HG03039 (cell line): ENCODE results near the gene KLHL1.
A peak's percentile ranks its signal among the peaks of the same experiment; 100 is the strongest.

ENCODE experiments used
- ATAC-seq: cut with Tn5 transposase; IDR thresholded peaks from one replicate; pipeline ENCODE4 v1.9.1; 2021; ENCODE audit warnings: mild to moderate bottlenecking, moderate library complexity; ENCODE audit not compliant: unreplicated experiment

KLHL1 gene

DNA sequence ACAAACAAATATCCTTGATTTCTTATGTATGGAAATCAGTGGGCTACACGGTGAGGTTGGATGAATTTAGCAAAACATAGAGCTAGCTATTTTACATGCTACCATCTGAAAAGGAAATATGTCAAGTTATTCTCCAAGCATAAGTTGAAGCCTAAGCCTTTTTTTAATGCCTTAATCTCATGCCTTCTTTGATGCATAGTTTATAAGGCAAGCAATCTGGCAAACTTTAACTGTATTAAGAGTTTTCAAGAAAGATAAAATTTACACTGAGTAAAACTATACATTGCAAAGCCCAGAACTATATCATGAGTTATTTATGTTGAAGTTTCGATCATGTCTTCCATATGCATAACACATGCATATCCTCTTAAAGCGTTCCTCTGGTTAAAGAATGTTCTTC lies 85.6 kb downstream of the KLHL1 start:
- ATAC-seq: no peak

DNA sequence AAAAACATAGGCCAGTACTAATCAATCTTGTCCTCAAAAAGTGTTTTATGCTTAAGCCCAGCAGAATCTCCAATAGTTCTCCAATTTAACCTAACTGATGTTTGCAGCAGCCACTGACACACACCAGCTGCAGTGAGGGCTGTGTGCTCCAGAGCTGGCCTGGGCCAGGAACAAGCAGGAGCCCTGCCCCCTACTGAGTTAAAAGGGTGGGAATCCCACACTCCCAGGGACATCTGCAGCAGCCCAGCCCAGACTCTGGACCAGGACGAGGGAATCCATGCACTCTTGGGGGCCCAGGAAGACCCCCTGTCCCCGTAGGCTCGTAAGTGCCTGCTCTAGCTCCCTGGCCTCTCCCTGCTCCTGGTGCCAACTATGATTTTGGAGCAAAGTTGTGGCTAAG lies 92.1 kb downstream of the KLHL1 start:
- no peak for ATAC-seq

DNA sequence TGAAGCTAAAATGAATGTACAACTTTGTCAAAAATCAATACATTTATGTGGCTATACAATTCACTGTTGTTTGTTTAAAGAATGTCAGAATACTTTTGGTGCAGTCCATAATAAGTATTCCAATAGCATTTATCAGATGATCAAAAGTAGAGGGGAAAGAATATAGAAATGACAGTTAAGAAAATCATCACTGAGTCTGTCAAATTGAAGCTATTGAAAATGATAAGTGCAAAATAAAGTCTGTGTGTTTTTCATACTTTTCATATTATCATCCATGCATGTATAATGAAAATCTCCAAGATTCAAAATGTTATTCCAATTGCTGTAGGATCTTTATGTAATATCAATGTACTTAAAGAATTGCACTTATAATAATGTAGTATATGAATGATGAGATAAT lies 93.9 kb downstream of the KLHL1 start:
- ATAC-seq: no peak

DNA sequence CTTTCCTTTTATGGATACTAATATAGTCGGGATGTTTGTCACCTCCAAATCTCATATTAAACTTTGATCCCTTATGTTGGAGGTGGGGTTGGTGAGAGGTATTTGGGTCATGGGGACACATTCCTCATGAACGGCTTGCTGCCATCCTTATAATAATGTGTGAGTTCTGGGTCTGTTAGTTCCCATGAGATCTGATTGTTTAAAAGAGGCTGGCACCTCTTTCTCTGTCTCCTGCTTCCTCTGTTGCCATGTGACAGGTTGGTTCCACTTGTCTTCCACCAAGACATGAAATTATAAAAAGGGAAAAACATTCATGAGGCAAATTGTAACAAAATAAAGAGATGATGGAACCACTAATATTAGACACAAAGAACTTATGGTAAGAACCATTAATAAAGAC lies 108.4 kb downstream of the KLHL1 start:
- no peak for ATAC-seq

DNA sequence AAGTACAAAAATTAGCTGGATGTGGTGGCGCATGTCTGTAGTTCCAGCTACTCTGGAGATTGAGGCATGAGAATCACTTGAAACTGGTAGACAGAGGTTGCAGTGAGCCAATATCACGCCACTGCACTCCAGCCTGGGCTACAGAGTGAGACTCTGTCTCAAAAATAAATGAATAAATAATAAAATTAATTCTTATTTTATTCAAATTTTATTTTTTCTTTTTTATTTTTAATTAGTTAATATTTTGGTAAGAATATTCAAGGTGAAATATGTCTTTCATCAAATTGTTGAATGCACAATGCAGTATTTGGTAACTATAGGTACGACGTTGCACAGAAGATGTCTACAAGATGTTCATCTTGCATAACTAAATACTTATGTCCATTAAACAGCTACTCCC lies 111.2 kb downstream of the KLHL1 start:
- no peak for ATAC-seq

DNA sequence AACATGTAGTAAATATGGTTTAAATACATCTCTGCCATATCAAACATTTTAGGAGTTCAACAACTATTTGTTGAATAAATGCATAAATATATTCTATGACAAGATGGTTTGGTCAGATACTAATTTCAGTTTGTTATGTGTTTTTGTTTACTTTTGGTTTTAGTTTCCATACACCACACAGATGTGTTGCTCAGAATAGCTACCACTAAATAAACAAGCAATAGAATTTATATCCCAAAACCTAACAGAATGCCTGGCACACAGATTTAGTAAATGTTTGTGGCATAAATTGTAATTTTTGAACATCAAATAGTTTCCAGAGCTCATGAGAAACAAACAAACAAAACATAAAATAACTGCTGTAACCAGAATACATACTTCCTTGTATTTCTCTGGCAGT lies 127.5 kb downstream of the KLHL1 start:
- no peak for ATAC-seq

DNA sequence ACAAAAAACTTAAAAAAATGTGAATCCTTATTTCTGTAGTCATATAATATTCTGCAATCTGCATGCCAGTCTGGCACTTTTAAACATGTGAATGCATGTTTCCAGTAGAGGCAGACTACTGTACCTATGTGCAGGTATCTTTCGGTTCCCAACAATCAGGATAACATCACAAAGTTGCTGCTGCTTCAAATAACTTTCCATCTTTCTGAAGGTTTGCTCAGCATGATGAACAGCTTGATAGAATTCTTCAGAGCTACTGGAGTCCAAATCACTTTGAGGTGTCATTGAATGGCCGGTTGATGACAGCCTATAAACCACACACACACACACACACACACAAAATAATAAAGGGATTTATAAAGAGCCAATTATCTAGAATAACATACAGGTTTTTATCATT lies 132.8 kb downstream of the KLHL1 start:
- no peak for ATAC-seq

DNA sequence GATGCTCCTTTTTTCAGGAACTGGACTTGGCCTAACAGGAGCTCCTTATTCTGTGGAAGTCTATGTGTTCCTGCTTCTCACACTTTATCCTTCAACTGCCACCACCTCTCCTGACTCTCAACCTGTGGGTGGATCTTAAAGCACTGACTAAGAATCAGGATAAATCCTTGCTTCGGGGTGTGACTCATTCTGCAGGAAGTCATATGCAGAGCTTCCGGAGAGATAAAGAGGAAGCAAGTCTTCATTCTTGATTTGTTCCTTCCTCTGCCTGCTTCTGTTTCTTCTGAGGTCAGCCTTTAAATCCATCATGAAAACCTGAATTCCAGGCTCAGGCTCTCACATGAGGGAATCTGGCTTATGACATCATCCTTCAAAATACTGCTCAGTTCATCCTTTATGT lies 137.7 kb downstream of the KLHL1 start:
- no peak for ATAC-seq

DNA sequence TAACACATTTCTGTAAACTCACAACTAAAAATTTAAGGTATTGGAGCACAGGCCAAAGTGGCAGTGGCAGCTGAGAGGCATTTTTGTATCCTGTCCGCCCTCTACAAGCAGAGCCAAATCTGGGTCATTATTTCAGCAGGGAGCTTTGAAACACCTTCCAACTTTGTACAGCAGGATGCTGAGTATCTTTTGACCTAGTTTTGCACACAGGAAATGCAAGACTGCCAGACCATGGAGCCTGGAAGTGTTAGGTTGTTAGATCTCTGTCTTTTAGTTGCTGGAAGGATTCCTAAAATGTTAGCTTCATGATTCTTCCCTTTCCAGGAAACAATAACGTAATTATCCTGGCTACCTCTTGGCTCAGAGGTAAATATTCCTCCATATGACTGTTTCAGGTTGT lies 149.2 kb downstream of the KLHL1 start:
- no peak for ATAC-seq

DNA sequence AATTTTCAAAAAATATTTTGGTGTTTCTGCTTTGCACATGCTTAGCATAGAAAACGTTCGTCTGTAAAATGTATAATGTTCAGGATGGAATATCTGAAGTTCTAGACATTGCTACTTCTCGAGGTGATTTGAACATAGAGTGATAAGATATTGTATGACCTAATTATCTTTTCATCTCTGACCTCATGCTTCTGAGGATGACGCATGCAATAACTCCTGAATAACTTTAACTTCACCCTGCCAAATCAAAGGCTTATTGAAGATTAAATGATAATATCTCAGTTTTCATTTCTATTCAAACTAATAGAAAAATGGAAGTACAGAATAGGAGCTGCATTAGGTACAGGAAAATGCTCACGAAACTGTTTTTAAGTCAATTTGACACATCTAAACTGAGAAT lies 151.4 kb downstream of the KLHL1 start:
- ATAC-seq: no peak

DNA sequence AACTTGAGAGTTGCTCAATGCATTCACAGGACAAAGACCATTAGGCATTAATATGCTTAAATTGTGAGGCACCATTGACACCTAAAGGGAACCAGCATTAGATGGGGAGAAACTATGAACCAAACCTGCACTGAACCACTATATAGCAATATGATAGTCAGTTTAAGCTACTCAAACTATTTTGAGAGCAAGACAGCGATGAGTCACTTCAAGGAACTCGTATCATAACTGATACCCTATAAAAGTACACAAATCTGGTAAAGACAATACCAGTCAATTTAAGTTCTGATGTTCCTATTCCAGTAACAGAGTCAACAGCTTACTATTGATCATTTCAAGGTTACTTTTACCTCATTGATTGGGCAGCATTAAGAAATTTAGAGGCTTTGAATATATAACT lies 151.9 kb downstream of the KLHL1 start:
- no peak for ATAC-seq

DNA sequence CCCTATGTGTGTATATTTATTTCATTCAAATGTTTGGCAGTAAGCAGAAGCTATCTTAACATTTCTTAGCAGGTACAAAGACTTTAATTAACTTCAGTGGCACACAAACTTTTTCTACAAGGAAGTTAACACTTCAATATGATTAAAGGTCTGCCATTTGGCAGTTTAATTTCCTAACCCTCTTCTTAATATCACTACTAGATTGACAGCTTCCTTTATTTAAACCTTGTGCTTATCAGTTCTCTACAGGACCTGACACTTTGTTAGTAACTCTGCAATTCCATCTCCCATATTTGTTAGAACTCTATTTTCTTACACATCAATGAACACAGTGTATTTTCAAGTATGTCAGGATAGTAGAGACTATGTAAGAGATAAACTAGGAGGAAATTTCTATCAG lies 153.0 kb downstream of the KLHL1 start:
- no peak for ATAC-seq

DNA sequence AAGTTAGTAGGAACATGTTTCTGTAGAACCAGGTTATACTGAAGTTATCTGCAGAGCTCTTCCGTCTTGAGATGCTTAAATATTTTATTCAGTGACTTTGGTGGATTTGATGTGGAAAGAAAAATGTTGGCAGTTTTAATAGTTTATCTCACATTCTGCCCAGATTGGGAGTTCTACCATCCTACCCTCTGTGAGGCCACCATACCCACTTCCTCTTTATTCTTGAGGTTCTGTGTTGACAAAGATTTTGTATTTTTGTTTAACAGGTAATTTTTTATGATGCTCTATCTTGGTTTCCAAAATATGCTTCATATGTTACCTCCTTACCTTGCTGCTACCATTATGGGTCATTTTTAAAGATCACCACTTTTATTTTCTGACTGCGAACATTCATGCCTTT lies 156.8 kb downstream of the KLHL1 start:
- ATAC-seq: no peak

DNA sequence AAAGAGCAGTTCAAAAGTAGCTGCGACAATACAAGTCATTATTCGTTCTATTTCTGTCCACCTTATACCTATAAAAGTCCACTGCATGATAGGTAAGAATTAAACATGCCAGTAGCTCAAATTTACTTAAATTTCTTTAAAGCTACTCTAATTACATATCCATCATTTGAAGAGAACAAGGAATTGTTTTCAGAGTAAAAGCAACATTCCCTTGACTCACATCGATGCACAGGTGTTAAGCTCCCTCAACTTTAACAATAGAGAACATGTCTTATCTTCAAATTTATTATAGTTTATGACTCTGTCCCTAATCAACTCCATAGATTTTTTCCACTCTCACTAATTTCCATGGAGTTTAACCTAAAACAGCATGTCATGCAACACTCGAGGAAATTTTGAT lies 158.1 kb downstream of the KLHL1 start:
- ATAC-seq: no peak

DNA sequence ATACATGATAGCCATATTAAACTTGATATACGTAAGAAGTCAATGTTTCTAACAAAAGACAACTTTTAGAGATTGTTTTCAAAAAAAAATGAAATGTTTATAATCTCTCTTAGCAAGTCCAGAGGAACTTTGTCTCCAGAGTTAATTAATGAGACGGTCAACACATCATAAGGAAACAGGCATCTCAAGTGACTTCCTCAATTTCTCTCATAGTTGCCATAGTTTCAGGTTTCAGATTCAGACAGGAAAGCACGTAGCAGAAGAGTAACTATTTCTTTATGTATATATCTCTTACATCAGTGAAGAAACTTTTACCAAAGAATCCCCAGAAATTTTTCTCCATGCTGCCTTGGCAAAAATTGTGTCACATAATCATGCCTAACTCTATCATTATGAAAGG lies 160.2 kb downstream of the KLHL1 start:
- ATAC-seq: peak; percentile 98

DNA sequence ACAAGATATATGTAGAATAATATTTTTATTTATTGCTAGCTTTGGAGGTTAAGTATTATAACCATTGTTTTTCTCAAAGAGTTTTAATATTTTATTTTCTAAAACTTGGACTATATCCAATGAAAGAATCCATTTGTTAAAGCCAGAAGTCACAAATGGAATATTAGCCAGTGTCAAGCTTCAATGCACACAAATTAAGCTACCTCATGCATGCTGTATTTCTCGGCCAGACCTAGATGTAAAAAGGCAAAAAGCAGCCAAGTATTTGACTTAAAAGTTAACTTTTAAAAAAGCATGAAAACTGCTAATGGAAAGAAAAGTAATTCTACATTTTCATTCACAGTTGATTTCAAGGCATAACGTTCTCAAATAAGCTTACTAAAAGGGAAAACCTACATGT lies 160.7 kb downstream of the KLHL1 start:
- no peak for ATAC-seq

DNA sequence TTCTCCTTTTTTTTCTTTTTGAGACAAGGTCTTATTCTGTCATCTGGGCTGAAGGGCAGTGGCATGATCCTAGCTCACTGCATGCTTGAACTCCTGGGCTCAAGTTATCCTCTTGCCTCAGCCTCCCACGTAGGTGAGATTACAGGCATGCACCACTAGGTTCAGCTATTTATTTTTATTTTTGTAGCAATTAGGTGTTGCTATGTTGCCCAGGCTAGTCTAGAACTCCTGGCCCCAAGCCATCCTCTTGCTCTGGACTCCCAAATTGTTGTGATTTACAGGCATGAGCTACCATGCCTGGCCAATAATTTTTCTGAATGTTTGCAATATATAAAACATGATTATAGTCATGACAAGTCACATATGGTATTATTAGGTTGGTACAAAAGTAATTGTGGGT lies 161.7 kb downstream of the KLHL1 start:
- no peak for ATAC-seq

DNA sequence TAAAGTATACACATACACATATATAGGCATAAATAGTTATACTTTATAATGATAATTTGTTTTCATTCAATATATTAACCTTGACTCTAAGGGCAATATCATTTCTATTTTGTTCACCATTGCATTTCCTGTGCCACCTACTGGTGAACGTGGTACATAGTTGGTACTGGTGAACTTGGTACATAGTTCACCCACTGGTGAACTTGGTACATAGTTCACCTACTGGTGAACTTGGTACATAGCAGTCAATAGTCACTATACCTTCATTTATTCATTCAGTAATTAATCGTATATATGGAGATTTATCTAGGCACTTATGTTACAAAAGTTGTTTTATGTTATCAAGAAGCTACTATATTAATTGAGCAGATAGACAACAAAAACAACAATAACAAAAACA lies 173.2 kb downstream of the KLHL1 start:
- ATAC-seq: no peak

DNA sequence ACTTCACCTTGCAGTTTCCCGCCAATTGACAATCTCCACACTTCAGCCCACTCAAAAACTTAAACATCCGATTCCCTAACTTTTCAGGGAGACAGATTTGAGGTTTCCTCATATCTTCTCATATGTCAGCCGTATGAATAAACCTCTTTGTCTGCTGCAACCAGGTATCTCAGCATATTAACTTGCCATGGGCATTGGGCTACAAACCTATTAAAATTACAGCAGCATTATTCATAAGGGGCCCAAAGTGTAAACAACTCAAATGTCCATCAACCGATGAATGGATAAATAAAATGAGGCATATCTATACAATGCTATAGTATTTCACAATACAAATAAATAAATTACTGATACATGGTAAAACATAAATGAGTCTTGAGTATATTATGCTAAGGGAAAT lies 180.0 kb downstream of the KLHL1 start:
- no peak for ATAC-seq

DNA sequence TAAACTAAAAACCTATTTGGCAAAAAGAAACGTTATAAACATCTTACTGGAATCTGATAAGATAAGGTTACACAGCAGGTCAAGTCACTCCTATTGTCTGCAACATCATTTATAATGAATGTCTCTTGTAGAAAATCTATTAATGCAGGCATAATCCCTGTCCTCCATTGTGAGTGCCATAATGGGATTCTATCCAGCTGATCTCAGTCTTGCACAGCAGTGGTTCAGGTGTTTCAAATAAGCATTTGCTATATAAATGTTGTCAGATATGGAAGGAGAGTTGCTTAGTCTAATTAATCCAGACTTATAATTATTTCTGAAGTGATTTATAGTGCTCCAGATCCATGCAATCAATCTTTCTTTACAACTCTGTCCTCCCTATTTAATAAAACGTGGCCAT lies 187.1 kb downstream of the KLHL1 start:
- no peak for ATAC-seq

DNA sequence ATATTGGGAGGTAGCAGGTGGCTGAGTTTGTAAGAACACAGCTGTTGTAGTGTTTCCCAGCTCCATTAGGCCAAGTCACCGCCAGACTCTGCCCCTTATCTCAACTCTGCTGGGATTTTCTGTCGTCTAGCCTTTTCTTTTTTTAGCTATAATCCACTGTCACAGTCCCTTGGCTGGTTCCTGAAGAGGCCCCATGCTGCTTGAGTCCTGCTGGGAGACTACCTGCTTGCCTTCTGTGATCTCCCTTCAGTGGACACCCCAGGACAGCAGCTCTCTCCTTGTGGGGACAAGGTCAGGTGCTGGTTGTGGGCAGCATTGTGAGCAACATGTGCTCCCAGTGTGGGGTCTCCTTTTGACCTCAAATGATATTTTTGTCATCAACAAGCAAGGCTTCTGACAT lies 195.6 kb downstream of the KLHL1 start:
- ATAC-seq: no peak

DNA sequence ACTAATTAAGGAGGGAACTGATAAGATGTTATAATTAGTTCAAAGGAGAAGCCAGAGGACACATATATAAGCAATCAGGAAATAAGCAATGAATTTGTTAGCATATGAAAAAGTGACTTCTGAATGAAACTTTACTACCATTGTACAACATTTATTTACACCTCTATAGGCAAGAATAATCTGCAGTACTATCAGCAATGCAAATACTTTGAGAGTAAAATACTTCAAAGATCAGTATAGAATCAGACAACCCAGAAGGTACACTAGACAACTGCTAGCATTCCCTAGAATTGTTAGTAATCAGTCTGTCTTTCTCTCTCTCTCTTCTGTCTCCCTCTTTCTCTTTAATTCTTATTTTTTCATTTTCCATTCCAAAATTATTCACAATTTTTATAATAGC lies 197.5 kb downstream of the KLHL1 start:
- no peak for ATAC-seq

DNA sequence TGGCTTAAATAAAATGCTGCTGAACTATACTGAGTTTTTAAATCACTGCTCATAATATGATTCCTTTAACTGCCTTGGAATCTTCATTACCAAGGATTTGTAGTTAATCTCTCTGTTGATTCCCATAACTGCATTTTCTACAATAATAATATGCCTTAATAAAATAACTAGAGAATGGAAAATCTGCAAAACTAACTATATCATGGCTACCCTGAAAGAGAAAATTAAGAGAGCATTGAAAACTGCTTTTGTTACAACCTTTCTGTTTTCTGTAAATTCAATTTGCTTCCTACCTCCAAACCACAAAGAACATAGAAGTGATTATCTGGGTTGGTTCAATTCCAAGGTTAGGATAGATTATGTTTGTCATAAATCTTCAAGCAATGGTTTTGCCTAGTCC lies 203.5 kb downstream of the KLHL1 start:
- no peak for ATAC-seq

DNA sequence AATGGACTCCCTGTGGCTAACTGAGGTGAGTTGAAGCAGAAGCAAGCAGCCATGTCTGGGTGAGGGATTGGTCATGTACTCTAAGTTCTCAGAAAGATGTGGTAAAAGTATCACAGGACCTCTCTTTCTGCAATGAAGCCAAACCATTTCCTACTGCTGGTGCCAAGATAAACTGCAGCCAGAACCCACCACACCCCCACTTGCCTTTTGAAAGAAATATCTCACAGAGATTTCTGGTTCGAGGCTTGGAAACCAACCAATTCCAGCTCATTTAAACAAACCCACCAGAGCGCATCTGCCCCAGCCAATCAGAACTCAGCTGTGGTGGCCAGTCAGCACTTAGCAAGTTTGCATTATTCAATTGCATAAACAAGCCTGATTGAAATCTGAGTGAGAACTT lies 205.2 kb downstream of the KLHL1 start:
- ATAC-seq: no peak
